GM08714 (cell line): ENCODE results near the gene PRKACA.
"Not testable (repeated sequence)": the region's sequence is repeated elsewhere in the genome, so short reads cannot be mapped to it uniquely, and the experiment has no call there.

ENCODE experiments used
- H3K4me3 ChIP-seq: fragments of 200-500 bp; sonication (Bioruptor generic); 2 replicates; pipeline ENCODE4 v1.5.1; 2014; ENCODE audit warnings: mild to moderate bottlenecking, low read length, inconsistent platforms
- ZNF274 ChIP-seq: IDR thresholded peaks from 2 replicates; pipeline ENCODE4 v1.6.1; 2012; ENCODE audit warnings: mild to moderate bottlenecking, low read depth, low read length

PRKACA gene

DNA sequence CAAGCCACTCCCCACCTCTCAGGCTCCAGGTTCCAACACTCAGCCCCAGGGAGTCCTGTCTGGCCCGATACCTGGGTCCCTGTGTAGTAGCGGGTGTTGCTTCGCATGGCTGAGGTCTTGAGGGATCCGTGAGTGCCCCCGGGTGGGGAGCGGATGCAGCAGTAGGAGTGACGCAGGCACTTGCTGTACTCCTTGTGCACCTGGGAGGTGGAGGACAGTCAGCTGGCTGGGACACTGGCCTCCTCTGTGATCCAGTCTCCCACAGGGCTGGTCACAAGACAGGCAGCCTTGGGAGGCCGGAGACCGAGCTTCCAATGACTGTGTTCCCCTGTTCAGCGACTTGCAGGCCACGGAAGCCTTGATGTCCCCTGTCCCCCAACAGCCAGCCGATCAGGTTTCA is 35.2 kb upstream of the PRKACA start:
- no peak for TF ChIP-seq ZNF274
- H3K4me3 ChIP-seq, result no peak overlapping the region

DNA sequence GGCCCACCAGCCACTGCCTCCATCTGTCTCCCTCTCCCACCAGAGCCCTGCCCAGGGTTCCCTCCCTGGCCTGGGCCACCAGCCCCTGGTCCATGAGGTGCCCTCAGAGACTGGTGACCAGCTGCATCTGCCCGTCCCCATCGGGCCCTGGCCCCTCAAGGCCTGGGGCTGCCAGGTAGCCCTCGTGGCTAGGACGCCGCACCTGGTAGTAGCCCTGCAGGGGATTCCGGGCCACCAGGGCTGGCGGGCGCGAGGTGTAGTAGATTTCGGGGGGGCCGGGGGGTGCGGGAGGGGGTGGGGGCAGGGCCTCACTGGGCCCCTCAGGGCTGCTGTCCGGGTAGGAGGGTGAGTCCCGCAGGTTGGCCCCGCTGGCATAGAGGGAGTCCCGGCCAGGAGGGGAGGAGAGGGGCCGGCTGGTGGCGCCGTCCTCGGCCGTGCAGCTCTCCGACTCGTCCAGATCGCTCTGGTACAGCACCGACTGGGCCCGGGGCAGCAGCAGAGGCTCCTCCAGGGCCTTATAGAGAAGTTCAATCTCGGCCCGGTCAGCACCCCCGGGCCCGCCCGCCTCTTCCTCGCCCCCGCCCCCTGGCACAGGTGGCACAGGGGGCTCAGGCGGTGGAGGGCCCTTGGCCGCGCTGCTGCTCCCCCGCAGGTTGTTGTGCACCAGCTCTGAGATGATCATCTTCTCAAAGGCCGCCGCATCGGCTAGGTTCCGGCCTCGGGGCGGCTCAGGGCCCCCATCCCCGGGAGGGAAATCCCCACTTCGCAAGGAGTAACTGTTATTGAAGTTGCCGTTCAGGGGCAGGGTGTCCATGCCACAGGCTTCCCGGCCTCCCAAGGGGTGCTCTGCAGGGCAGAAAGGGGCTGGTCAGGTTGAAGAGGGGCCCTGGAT is 33.5 kb upstream of the PRKACA start:
- TF ChIP-seq ZNF274, result no peak
- H3K4me3 ChIP-seq, result no peak overlapping the region

DNA sequence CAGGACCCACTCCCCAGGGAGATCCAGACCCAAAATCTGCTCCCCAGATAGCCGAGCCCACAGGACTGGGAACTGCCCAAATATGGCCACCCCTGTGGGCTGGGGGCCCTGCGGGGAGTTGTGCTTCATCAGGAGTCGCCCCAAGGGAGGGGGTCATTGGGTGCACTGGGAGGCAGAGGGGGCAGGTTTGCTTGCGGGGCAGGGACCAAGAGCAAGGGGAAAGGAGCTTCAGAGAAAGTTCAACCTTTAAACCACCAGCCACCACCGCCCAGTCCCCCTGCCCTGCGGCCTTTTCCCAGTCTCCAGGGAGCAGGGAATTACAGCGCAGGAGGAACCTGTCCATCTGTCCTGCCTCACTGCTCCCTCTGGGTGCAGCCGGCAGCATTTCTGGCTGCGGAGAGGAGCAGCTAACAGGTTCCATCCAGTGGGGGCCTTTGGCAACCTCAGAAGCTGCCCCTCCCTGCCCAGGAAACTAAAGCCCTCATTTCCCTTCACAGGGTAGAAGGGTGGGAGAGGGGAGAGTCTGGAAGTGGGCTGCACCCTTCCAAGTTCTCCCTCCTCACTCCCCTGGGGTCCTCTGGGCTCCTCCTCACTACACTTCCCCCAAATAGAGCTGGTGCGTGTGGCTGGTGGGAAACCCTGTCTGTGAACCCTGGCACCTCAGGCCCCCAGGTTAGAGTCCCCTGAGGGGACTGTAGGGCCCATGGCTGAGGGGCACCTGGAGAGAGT is 32.6 kb upstream of the PRKACA start:
- H3K4me3 ChIP-seq, result no peak overlapping the region
- TF ChIP-seq ZNF274, result no peak

GRCh38 chr19:14149509-14149994 is 32.0 kb upstream of the PRKACA start:
- H3K4me3 ChIP-seq, result no peak overlapping the region
- TF ChIP-seq ZNF274, result no peak

DNA sequence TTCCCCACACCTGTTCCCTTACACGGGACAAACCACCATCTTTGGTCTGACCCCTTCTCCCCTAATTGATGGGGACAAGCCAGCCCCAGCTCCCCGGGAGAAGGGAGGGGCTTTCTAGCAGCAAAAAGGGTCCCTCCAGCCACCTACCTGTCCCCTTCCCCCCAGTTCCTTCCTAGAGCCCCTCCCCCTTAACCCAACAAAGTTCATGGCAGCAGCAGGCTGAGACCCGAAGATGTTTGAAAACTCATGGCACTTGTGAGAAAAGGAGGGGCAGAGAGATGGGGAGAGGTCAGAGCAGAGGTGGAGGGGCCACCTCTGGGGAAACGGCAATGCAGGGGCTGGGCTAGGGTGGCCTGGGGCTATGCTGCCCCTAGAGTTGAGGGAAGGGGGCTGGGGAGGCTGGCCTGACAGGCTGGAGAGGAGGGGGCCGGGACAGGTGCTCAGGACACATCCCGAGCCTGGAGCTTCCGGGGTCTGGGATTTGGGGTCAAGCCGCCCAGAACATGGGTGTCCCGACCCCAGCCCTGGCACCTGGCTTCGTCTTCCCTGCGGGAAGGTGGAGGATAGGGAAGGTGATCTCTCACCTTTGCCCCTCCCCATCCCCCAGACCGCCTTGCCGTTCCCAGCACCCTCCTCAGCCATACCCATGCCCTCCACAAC is 31.3 kb upstream of the PRKACA start:
- no peak for TF ChIP-seq ZNF274
- no peak overlapping the region for H3K4me3 ChIP-seq

- H3K4me3 ChIP-seq, result no peak overlapping the region
- no peak for TF ChIP-seq ZNF274
Measured at GRCh38 chr19:14147797-14148605, 30.4 kb upstream of the PRKACA start.

DNA sequence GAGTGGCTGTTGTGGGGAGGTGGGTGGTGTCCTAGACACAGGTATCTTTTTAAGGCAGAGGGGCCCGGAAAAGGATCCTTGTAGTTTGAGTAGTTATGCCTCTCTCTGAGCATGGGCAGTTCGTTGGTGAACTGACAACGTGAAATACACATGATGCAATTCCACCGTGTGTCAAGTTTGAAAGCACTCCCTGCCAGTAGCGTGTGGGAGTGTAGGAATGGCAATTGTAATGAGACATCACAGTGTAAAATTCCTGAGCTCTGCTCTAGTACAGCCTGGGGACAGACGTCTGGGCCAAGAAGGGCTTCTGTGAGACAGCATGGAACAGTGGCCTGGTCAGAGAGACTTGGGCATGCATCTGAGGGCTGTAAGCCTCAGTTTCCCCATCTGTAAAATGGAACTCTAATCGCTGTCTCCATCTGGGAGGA is 29.2 kb upstream of the PRKACA start:
- no peak overlapping the region for H3K4me3 ChIP-seq
- TF ChIP-seq ZNF274, result no peak

- not testable (repeated sequence) for H3K4me3 ChIP-seq
Measured at GRCh38 chr19:14146169-14146568, 28.6 kb upstream of the PRKACA start.

DNA sequence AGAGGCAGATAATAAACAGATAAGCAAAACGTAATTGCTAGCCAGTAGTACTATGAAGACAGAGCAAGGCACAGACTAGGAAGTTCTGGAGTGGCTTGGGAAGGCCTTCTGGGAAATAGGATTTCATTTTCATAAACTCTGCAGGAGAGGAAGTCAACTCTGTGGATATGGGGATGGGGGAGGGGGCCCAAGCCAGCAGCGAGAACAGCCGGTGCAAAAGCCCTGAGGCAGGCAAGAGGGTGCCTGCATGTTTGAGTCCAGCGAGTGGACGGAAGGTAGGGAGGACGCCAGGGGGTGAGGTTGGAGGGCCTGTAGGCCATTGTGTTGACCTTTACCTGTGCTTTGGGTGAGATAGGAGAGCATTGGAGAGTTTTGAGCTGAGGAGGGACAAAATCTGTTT is 27.8 kb upstream of the PRKACA start:
- no peak for TF ChIP-seq ZNF274

GRCh38 chr19:14142262-14143190 is 25.0 kb upstream of the PRKACA start:
- H3K4me3 ChIP-seq, result no peak overlapping the region
- no peak for TF ChIP-seq ZNF274

More for the DNA sequence above, 27.8 kb upstream of the PRKACA start:
- H3K4me3 ChIP-seq, result no peak overlapping the region

GRCh38 chr19:14141041-14141440 is 23.5 kb upstream of the PRKACA start:
- no peak overlapping the region for H3K4me3 ChIP-seq
- no peak for TF ChIP-seq ZNF274

DNA sequence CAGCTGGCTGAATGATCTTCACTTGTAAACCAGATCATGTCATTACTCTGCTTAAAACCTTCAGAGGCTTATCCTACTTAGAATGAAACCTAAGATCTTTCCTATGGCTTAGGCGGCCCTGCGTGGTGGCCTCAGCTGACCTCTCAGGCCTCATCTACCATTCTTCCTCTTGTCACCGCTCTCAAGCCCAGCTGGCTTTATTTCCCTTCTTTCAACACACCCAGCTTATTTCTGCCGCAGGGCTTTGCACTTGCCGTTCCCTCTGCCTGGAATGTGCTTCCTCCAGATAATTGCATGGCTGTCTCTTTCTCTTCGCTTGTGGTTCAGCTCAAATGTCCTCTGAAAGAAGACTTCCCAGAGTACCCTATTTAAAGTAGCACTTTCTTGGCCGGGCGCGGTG is 22.4 kb upstream of the PRKACA start:
- TF ChIP-seq ZNF274, result no peak
- no peak overlapping the region for H3K4me3 ChIP-seq
